Measurements from ENCODE around the gene SHISA9. TPM values are rescaled to one million over a fixed set of nuclear protein-coding genes. Genes with fewer than 3 reads are reported as not detected.

SHISA9 gene
- total RNA-seq, 1 donor from 2014 or later, result 3.7 TPM

GRCh38 chr16:12971241-12971640 is 69.8 kb downstream of the SHISA9 start:
- DNase-seq (ENCODE audit: low read depth), result peak; percentile 82
- TF ChIP-seq, protein P1, sequence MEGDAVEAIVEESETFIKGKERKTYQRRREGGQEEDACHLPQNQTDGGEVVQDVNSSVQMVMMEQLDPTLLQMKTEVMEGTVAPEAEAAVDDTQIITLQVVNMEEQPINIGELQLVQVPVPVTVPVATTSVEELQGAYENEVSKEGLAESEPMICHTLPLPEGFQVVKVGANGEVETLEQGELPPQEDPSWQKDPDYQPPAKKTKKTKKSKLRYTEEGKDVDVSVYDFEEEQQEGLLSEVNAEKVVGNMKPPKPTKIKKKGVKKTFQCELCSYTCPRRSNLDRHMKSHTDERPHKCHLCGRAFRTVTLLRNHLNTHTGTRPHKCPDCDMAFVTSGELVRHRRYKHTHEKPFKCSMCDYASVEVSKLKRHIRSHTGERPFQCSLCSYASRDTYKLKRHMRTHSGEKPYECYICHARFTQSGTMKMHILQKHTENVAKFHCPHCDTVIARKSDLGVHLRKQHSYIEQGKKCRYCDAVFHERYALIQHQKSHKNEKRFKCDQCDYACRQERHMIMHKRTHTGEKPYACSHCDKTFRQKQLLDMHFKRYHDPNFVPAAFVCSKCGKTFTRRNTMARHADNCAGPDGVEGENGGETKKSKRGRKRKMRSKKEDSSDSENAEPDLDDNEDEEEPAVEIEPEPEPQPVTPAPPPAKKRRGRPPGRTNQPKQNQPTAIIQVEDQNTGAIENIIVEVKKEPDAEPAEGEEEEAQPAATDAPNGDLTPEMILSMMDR (conservative IDR thresholded peaks at IDR 0.05; ENCODE audit: low read depth, low read length), result no peak
- no peak overlapping the region for H3K4me3 ChIP-seq (ENCODE audit: low read depth, low read length)

DNA sequence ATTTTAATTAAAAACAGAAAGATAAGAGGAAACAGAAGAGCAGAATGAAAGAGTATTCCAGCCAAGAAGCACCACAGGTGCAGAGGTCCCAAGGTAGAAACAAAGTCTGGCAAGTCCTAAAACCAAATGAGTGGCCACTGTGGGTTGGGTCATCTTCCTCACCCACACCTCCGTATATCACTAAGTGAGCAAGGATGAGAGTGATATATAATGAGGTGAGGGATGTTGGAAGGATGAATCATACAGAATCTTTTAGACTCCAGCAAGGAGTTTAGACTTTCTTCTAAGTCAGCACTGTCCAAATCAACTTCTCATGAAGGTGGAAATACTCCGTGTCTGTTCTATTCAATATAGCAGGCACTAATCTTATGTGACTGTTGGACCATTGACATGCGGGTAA is 70.8 kb downstream of the SHISA9 start:
- TF ChIP-seq, protein P1 (conservative IDR thresholded peaks at IDR 0.05; ENCODE audit: low read depth, low read length), result no peak
- H3K4me3 ChIP-seq (ENCODE audit: low read depth, low read length), result no peak overlapping the region
- DNase-seq (ENCODE audit: low read depth), result no peak

DNA sequence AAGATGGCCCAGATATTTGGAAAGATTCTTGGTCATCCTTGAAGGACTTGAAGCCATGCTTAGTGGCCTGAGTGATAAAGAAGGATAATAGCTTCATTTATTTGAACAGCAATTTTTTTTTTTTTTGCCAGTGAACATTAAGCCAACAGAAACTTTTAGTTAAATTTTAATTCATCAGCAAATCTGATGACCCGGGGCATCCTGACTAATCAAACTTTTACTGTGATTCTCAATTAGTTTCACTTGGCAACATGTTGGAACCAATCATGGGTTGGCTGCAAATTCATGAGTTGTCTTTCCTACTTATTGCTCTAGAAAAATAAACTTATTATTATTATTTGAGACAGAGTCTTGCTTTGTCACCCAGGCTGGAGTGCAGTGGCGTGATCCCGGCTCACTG is 74.4 kb downstream of the SHISA9 start:
- no peak overlapping the region for H3K4me3 ChIP-seq (ENCODE audit: low read depth, low read length)
- TF ChIP-seq, protein P1 (conservative IDR thresholded peaks at IDR 0.05; ENCODE audit: low read depth, low read length), result no peak
- no peak for DNase-seq (ENCODE audit: low read depth)

DNA sequence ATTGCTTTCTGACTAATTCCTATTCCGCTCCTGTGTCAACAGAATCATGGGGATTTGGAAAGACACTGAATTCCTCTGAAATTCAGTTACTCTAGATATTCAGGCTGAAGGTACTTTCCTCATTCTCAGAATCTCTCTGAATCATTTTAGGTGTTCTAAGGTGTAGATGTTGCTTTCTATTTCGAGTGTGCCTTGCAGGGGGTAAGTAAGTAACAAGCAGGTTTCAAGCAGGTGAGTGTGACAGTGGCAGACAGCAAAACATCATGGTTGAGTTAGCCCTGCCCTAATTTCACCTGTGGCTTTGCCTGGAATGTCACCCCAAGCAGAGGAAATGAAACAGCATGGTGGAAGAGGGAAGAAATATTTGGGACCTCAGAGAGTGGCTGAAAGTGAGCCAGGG is 75.1 kb downstream of the SHISA9 start:
- TF ChIP-seq, protein P1 (conservative IDR thresholded peaks at IDR 0.05; ENCODE audit: low read depth, low read length), result no peak
- DNase-seq (ENCODE audit: low read depth), result no peak
- H3K4me3 ChIP-seq (ENCODE audit: low read depth, low read length), result no peak overlapping the region

DNA sequence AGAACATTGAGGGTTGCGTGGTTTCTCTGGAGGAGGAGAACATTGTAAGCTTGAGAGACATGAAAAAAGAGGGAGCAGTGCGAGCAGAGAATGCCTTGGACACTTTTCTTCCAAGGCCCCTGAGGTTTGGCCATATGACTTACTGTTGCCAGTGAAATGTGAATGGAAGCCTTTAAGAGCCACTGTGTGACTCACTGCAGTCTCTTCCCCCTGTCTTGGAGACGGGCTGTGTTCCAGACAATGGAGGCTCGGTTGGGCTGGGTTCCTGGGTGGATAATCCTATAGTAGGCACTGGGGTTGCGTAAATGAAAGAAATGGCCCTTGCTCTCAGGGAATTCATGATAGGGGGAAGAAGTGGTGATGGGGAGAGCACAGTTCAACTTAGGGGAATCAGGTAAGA is 75.5 kb downstream of the SHISA9 start:
- no peak overlapping the region for H3K4me3 ChIP-seq (ENCODE audit: low read depth, low read length)
- TF ChIP-seq, protein P1 (conservative IDR thresholded peaks at IDR 0.05; ENCODE audit: low read depth, low read length), result no peak
- no peak for DNase-seq (ENCODE audit: low read depth)

DNA sequence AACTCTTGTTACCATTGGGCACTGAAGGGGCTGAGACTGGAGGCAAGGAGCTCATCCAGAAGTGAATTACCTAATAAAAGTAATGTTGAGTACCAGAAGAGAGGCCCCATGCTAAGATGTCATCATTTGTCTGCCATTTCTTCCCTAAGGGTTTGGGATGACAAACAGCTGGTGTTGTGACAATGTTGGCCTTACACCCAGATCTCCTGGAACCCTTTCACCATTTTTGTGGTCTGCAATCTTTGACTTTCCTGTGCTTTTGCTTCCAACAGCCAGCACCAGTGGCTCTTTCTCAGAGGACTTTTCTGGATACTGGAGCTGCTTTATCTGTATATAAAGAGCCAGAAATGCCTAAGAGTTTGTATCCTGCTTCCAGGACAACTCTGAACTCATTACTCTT is 84.1 kb downstream of the SHISA9 start:
- DNase-seq (ENCODE audit: low read depth), result no peak
- TF ChIP-seq, protein P1 (conservative IDR thresholded peaks at IDR 0.05; ENCODE audit: low read depth, low read length), result no peak
- no peak overlapping the region for H3K4me3 ChIP-seq (ENCODE audit: low read depth, low read length)

- TF ChIP-seq, protein P1 (conservative IDR thresholded peaks at IDR 0.05; ENCODE audit: low read depth, low read length), result no peak
- no peak overlapping the region for H3K4me3 ChIP-seq (ENCODE audit: low read depth, low read length)
- DNase-seq (ENCODE audit: low read depth), result no peak
Measured at GRCh38 chr16:12988071-12988470, 86.7 kb downstream of the SHISA9 start.
